Naive thymus-derived CD4-positive, alpha-beta T cell (primary cell): ENCODE results near the gene UFC1. TPM values are rescaled to one million over a fixed set of nuclear protein-coding genes. Genes with fewer than 3 reads are reported as not detected.

Experiments
- ATAC-seq: fragments of 150-1000 bp; cut with Tn5 transposase; 2 replicates; pipeline ENCODE4 v1.10.0; 2021; ENCODE audit warnings: mild to moderate bottlenecking, moderate library complexity
- CTCF ChIA-PET: fragments of 350-600 bp; sonication (Branson Sonifier 250); formaldehyde crosslinking; loops from one replicate; lab custom pipeline; 2021; ENCODE audit warnings: antibody characterized with exemption; lab: Charles Lee
- POLR2A ChIA-PET: fragments of 350-600 bp; sonication (Branson Sonifier 250); formaldehyde crosslinking; loops from one replicate; lab custom pipeline; 2021; ENCODE audit warnings: antibody characterized with exemption, inconsistent platforms; lab: Charles Lee
- DNase-seq, 9 donors: peaks; one replicate each; pipeline versions ENCODE4 v3.0.0 to v3.0.0-alpha.2; 2020 to 2022; ENCODE audit warnings: mixed read lengths in 1 of 9
- H3K27ac ChIP-seq: one replicate; pipeline ENCODE4 v1.7.0; 2013; ENCODE audit warnings: mild to moderate bottlenecking, low read depth, low read length, moderate library complexity
- H3K27me3 ChIP-seq, 2 donors: one replicate each; pipeline ENCODE4 v1.7.0; 2013; ENCODE audit warnings: low read length in 2 of 2, mild to moderate bottlenecking in 2 of 2, moderate library complexity in 2 of 2; ENCODE audit not compliant: control insufficient read depth in 2 of 2, insufficient read depth in 2 of 2
- H3K36me3 ChIP-seq, 3 experiments: 1 replicate in 2 of 3; 2 replicates in 1 of 3; pipeline ENCODE4 v1.7.0; 2013; ENCODE audit warnings: low read length in 3 of 3, mild to moderate bottlenecking in 3 of 3, moderate library complexity in 1 of 3; ENCODE audit not compliant: insufficient read depth in 3 of 3, control insufficient read depth in 2 of 3
- H3K4me1 ChIP-seq, 2 donors: one replicate each; pipeline ENCODE4 v1.7.0; 2013; ENCODE audit warnings: low read length in 2 of 2, mild to moderate bottlenecking in 2 of 2, moderate library complexity in 1 of 2; ENCODE audit not compliant: control insufficient read depth in 2 of 2, insufficient read depth in 2 of 2
- H3K4me3 ChIP-seq: 2 replicates; pipeline ENCODE4 v1.7.0; 2013; ENCODE audit warnings: mild to moderate bottlenecking, low read length
- H3K9me3 ChIP-seq, 3 experiments: 1 replicate in 2 of 3; 2 replicates in 1 of 3; pipeline ENCODE4 v1.7.0; 2013; ENCODE audit warnings: low read length in 3 of 3; ENCODE audit not compliant: control insufficient read depth in 2 of 3
- H3K27ac Mint-ChIP-seq, 9 donors: one replicate each; pipeline ENCODE4 v1.8.0; 2020 to 2022; ENCODE audit warnings: mixed read lengths in 9 of 9, mild to moderate bottlenecking in 8 of 9, moderate library complexity in 5 of 9, inconsistent platforms in 2 of 9
- H3K27me3 Mint-ChIP-seq, 5 donors: one replicate each; pipeline ENCODE4 v1.8.0; 2021 to 2022; ENCODE audit warnings: mixed read lengths in 5 of 5, mild to moderate bottlenecking in 1 of 5
- H3K36me3 Mint-ChIP-seq, 5 donors: one replicate each; pipeline ENCODE4 v1.8.0; 2020 to 2022; ENCODE audit warnings: mixed read lengths in 5 of 5, mild to moderate bottlenecking in 3 of 5, inconsistent platforms in 1 of 5
- H3K4me1 Mint-ChIP-seq, 7 donors: one replicate each; pipeline ENCODE4 v1.8.0; 2020 to 2022; ENCODE audit warnings: mixed read lengths in 7 of 7, mild to moderate bottlenecking in 3 of 7, inconsistent platforms in 1 of 7
- H3K4me3 Mint-ChIP-seq, 10 donors: one replicate each; pipeline ENCODE4 v1.8.0; 2020 to 2022; ENCODE audit warnings: mild to moderate bottlenecking in 10 of 10, mixed read lengths in 10 of 10, moderate library complexity in 6 of 10, inconsistent platforms in 2 of 10
- H3K9me3 Mint-ChIP-seq, 11 donors: one replicate each; pipeline ENCODE4 v1.8.0; 2020 to 2022; ENCODE audit warnings: mixed read lengths in 11 of 11, mild to moderate bottlenecking in 4 of 11, inconsistent platforms in 1 of 11, moderate library complexity in 1 of 11
- intact Hi-C, 2 donors: fragments of 100-400 bp; cut with micrococcal nuclease; formaldehyde crosslinking; loops; one replicate each; pipeline ENCODE4 v1.15.1; 2023
- polyA plus RNA-seq, 2 donors: library from polyadenylated mRNA; unstranded; fragments of 300-500 nt; fragmentation: Illumina TruSeq; gene quantifications; one replicate each; pipeline ENCODE4 v1.2.3, GENCODE V29; 2021
- total RNA-seq, 6 experiments: library from RNA in 5 of 6; stranded (reverse) in 5 of 6; gene quantifications; 1 replicate in 5 of 6; 2 replicates in 1 of 6; pipeline ENCODE4 v1.2.3 and lab custom pipeline; 2021 to 2026

UFC1 gene
- total and polyA plus RNA-seq, 7 experiments from 2014 or later: 83.7 to 132 (median 106) TPM

GRCh38 chr1:161199506-161200139 is 45.8 kb downstream of the UFC1 start:
- H3K36me3 Mint-ChIP-seq: peaks cover 7 to 12% (median 9%) of the 10 kb centered on the region in 5 donors
- peak overlapping the region; percentile 27 for H3K4me3 ChIP-seq
- peak overlapping the region; percentile 97 for H3K27ac ChIP-seq
- H3K9me3 Mint-ChIP-seq: peaks cover 0 to 2% (median 0%) of the 10 kb centered on the region in 11 donors
- peak overlapping the region; percentile 88 to 99 (median 98) for H3K27ac Mint-ChIP-seq
- H3K27me3 Mint-ChIP-seq: no peaks in the 10 kb centered on the region
- intact Hi-C loops: no loop called here
- ATAC-seq: no peak
- H3K4me3 Mint-ChIP-seq: peak overlapping the region in 9 of 10 donors; percentile 58 to 97 (median 90)
- no peaks in the 10 kb centered on the region for H3K27me3 ChIP-seq
- ChIA-PET POLR2A (interaction anchor here (1.1 to 29.1 kb wide), 6 partner anchors 10 to 45 kb away, joined by 3 to 508 read pairs (median 66); partner anchors contain the start of genes APOA2, FCER1G, TOMM40L and UFC1), CTCF (interaction anchor here (0.9 to 1.4 kb wide), 3 partner anchors 11 to 34 kb away, joined by 3 to 5 read pairs (median 3); partner anchors contain the start of genes PPOX and TOMM40L)
- no peaks in the 10 kb centered on the region for H3K9me3 ChIP-seq
- peaks cover 50 to 56% of the 10 kb centered on the region in 2 donors for H3K4me1 ChIP-seq
- H3K36me3 ChIP-seq: peaks cover 0 to 12% (median 0%) of the 10 kb centered on the region in 3 experiments
- H3K4me1 Mint-ChIP-seq: peaks cover 43 to 83% (median 65%) of the 10 kb centered on the region in 7 donors
- no peak for DNase-seq

DNA sequence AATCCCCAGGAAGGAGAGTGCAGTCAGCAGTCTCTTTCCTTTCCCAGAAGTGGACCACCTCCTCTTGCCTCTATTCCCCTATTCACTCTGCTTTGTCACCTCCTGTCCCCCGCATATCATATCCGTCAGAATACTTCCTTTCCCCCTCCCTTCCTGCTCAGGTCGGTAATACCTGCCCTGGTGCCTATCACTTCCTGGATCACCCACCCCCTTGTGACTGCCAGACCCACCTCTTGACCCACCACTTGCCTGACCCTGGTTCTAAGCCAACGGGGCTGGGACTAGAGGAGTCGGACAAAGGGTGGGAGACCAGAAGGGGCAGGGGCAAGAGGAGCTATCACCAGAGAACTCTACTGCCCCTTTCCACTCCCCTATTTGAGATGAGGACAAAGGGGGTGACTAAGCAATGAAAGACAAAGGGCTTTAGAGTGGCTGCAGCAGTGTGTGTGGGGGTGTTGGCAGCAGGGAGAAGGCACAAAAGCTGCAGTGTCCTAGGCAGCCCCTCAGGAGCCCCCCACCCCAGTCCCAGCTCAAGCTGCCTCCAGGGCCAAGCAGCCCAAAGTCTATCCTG is 46.7 kb downstream of the UFC1 start:
- DNase-seq: peak in 1 of 9 donors; percentile 25
- Mint-ChIP-seq H3K4me3 (peak overlapping the region; percentile 53 to 97 (median 90)), H3K36me3 (peaks cover 7 to 16% (median 12%) of the 10 kb centered on the region in 5 donors), H3K27me3 (no peaks in the 10 kb centered on the region), H3K9me3 (peaks cover 0 to 2% (median 0%) of the 10 kb centered on the region in 11 donors), H3K4me1 (peaks cover 37 to 80% (median 63%) of the 10 kb centered on the region in 7 donors), H3K27ac (peak overlapping the region; percentile 96 to 99 (median 98))
- H3K4me1 ChIP-seq: peaks cover 42 to 52% of the 10 kb centered on the region in 2 donors
- peak overlapping the region; percentile 27 for H3K4me3 ChIP-seq
- no peaks in the 10 kb centered on the region for H3K9me3 ChIP-seq
- H3K36me3 ChIP-seq: peaks cover 0 to 19% (median 0%) of the 10 kb centered on the region in 3 experiments
- H3K27me3 ChIP-seq: no peaks in the 10 kb centered on the region
- peak overlapping the region; percentile 97 for H3K27ac ChIP-seq
- POLR2A ChIA-PET: interaction anchor here (1.2 to 29.1 kb wide), 10 partner anchors 10 to 189 kb away, joined by 3 to 508 read pairs (median 36); partner anchors contain the start of genes APOA2, ARHGAP30, B4GALT3 and FCER1G
- CTCF ChIA-PET: interaction anchor here (0.8 to 3.0 kb wide), 5 partner anchors 8 to 106 kb away, joined by 3 to 34 read pairs (median 4); partner anchors contain the start of gene PPOX
- no peak for ATAC-seq
- intact Hi-C loops: no loop called here

DNA sequence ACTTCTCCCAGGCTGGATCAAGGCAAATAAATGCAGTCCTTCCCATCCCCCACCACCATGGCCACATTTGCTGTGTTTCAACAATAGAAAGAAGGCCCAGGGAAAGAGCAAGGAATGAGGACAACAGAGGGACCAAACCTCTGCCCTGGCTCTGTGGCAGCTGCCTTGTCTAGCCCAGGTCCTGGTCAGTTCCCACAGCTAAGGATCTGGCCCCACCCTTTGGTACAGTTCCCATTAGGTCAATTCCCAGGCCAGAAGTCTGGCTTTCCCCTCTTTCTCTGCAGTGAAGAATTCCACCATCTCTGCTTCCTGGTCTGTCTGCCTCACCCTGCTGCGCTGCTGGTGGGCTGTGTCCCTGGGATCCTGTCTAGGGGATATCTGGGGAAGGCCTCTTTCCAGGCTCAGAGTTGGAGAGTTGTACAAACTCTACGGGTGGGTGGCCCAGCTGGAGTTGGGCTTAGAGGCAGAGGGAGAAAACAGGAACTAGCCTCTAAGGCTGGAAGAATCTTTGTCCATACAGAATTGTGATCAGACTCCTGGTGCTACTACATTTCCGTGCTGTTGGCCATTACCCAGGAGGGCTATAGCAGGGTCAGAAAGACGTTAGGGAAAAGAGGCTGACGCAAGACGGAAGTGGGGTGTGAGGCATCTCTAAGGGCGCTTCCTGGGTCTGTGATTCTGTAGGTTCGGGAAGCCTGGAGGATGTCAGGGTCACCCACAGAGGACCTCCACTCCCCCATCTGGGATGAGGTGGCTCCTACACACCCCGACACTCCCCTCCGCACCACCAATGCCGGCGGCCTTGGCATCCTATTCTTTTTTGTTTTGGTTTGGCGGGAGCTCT is 47.4 kb downstream of the UFC1 start:
- Mint-ChIP-seq H3K27me3 (no peaks in the 10 kb centered on the region), H3K4me3 (peak overlapping the region; percentile 90 to 98 (median 95)), H3K9me3 (peaks cover 0 to 2% (median 0%) of the 10 kb centered on the region in 11 donors), H3K4me1 (peaks cover 36 to 80% (median 61%) of the 10 kb centered on the region in 7 donors), H3K27ac (peak overlapping the region; percentile 96 to 99 (median 98)), H3K36me3 (peaks cover 9 to 20% (median 16%) of the 10 kb centered on the region in 5 donors)
- DNase-seq (no peak), ATAC-seq (no peak)
- Histone ChIP-seq H3K9me3 (no peaks in the 10 kb centered on the region), H3K27ac (peak overlapping the region; percentile 97), H3K4me1 (peaks cover 35 to 52% of the 10 kb centered on the region in 2 donors), H3K27me3 (no peaks in the 10 kb centered on the region), H3K4me3 (peak overlapping the region; percentile 78), H3K36me3 (peaks cover 0 to 26% (median 4%) of the 10 kb centered on the region in 3 experiments)
- CTCF ChIA-PET: interaction anchor here (0.6 to 6.1 kb wide), 16 partner anchors 9 to 181 kb away, joined by 3 to 66 read pairs (median 4); partner anchors contain the start of genes B4GALT3, PPOX and TOMM40L
- POLR2A ChIA-PET: interaction anchor here (0.6 to 29.1 kb wide), 21 partner anchors 10 to 188 kb away, joined by 3 to 508 read pairs (median 9); partner anchors contain the start of genes APOA2, ARHGAP30, B4GALT3 and CFAP126
- intact Hi-C loops: no loop called here

- DNase-seq: peak; percentile 71 to 98 (median 92)
- H3K36me3 ChIP-seq: peaks cover 2 to 35% (median 12%) of the 10 kb centered on the region in 3 experiments
- ChIA-PET POLR2A (interaction anchor here (0.6 to 29.1 kb wide), 28 partner anchors 9 to 187 kb away, joined by 3 to 508 read pairs (median 7); partner anchors contain the start of genes APOA2, B4GALT3, CFAP126 and FCER1G), CTCF (interaction anchor here (0.6 to 6.1 kb wide), 17 partner anchors 9 to 180 kb away, joined by 3 to 66 read pairs (median 4); partner anchors contain the start of genes APOA2, B4GALT3, PPOX and TOMM40L)
- Mint-ChIP-seq H3K4me1 (peaks cover 36 to 83% (median 66%) of the 10 kb centered on the region in 7 donors), H3K9me3 (peaks cover 0 to 1% (median 0%) of the 10 kb centered on the region in 11 donors), H3K36me3 (peaks cover 13 to 24% (median 19%) of the 10 kb centered on the region in 5 donors), H3K27ac (peak within 1 kb of the TSS; percentile 96 to 99 (median 98)), H3K27me3 (no peaks in the 10 kb centered on the region), H3K4me3 (peak within 1 kb of the TSS; percentile 90 to 98 (median 95))
- H3K9me3 ChIP-seq: no peaks in the 10 kb centered on the region
- H3K27ac ChIP-seq: peak within 1 kb of the TSS; percentile 97
- no peaks in the 10 kb centered on the region for H3K27me3 ChIP-seq
- peak within 1 kb of the TSS; percentile 78 for H3K4me3 ChIP-seq
- peak; percentile 99 for ATAC-seq
- intact Hi-C loops: loop anchor here (1.0 to 2.0 kb wide), 10 partner anchors 10 to 338 kb away; partner anchors contain the start of genes PPOX (in 2 of the 2), UFC1 (in 2 of the 2), USP21 (in 2 of the 2) and B4GALT3 (in 1 of the 2)
- peaks cover 35 to 60% of the 10 kb centered on the region in 2 donors for H3K4me1 ChIP-seq
Observed at GRCh38 chr1:161201836-161202712, 48.3 kb downstream of the UFC1 start, which contains the start of gene NDUFS2. TSS of gene NDUFS2 (plus strand) at chr1:161202367. CDS start at chr1:161202386, 19 bp downstream.
